ENCODE results near the gene TMEM132E.

The TMEM132E gene

DNA sequence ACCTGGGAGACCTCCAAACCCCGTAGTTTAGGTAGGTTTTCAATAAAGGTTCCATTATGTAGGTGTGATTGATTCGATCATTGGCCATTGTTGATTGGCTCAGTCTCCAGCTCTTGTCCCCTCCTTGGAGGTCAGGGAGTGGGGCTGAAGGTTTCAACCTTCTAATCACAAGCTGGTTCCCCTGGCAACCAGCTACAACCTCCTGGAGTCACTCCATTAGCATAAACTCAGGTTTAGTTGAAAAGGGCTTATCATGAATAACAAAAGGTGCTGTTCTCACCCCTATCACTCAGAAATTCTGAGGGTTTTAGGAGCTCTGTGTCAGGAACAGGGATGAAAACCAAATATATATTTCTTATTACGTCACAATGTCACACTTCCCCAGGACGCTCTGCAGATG, 28.5 kb downstream of the TMEM132E start:
- ATAC-seq: no peak
- no peak for TF ChIP-seq PPARA (CRISPR knock-in tag; IDR thresholded peaks at IDR 0.05; ENCODE audit: borderline replicate concordance)
- no peak for TF ChIP-seq ZFP30 (CRISPR knock-in tag; IDR thresholded peaks at IDR 0.05)
- no peak for TF ChIP-seq ESRRG (CRISPR knock-in tag; IDR thresholded peaks at IDR 0.05)
- no peak for TF ChIP-seq ZC3H10 (CRISPR knock-in tag; IDR thresholded peaks at IDR 0.05)
- TF ChIP-seq ARNTL (CRISPR knock-in tag; IDR thresholded peaks at IDR 0.05; ENCODE audit: borderline replicate concordance, low read depth): no peak

DNA sequence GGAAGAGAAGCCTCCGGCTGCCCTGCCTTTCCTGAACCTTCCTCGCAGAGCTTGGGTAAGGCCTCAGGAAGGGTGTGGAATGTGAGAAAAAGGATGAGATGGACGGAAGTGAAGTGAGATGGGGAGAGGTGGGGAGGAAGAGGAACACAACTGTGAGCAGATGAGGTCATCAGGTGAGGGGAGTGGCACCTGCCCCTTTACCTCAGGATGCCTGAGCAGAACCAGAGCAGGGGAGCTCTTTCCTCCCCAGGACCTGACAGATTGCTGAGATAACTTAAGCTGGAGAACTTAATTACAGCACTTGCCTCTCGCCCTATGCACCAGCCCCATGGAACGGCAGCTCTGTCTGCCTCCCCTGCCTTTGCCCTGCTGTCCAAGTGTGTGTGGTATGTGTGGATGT, 29.8 kb downstream of the TMEM132E start:
- TF ChIP-seq ISL1 (CRISPR knock-in tag; IDR thresholded peaks at IDR 0.05): no peak
- TF ChIP-seq ZFP3 (CRISPR knock-in tag; IDR thresholded peaks at IDR 0.05): no peak
- no peak for TF ChIP-seq ZNF70 (CRISPR knock-in tag; IDR thresholded peaks at IDR 0.05)
- TF ChIP-seq, protein P1, sequence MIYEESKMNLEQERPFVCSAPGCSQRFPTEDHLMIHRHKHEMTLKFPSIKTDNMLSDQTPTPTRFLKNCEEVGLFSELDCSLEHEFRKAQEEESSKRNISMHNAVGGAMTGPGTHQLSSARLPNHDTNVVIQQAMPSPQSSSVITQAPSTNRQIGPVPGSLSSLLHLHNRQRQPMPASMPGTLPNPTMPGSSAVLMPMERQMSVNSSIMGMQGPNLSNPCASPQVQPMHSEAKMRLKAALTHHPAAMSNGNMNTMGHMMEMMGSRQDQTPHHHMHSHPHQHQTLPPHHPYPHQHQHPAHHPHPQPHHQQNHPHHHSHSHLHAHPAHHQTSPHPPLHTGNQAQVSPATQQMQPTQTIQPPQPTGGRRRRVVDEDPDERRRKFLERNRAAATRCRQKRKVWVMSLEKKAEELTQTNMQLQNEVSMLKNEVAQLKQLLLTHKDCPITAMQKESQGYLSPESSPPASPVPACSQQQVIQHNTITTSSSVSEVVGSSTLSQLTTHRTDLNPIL (CRISPR knock-in tag; IDR thresholded peaks at IDR 0.05; ENCODE audit: low read depth): no peak
- no peak for TF ChIP-seq ZFP30 (CRISPR knock-in tag; IDR thresholded peaks at IDR 0.05)
- no peak for TF ChIP-seq PPARA (CRISPR knock-in tag; IDR thresholded peaks at IDR 0.05; ENCODE audit: borderline replicate concordance)
- ATAC-seq: no peak

DNA sequence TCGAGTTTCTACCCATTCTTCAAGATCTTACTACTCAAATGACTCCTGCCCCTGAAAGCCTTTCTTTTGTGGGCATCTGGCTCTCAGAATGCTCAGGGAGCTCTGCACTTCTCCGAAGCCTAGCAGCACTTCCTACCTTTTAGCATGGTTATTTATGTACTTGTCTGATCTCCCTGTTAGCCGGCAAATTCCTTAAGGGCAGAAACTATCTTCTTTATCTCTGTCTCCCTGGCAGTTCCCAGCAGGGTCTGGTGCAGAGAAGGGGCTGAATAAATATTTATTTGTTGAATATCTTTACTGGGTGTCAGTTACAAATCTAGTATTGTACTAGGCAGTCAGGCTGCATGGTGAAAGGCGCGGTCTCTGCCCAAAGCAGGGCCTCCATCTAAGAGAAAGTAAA, 30.7 kb downstream of the TMEM132E start:
- no peak for TF ChIP-seq CSDC2 (CRISPR knock-in tag; IDR thresholded peaks at IDR 0.05)
- no peak for TF ChIP-seq ZFP3 (CRISPR knock-in tag; IDR thresholded peaks at IDR 0.05)
- no peak for TF ChIP-seq PPARA (CRISPR knock-in tag; IDR thresholded peaks at IDR 0.05; ENCODE audit: borderline replicate concordance)
- TF ChIP-seq, protein P2, sequence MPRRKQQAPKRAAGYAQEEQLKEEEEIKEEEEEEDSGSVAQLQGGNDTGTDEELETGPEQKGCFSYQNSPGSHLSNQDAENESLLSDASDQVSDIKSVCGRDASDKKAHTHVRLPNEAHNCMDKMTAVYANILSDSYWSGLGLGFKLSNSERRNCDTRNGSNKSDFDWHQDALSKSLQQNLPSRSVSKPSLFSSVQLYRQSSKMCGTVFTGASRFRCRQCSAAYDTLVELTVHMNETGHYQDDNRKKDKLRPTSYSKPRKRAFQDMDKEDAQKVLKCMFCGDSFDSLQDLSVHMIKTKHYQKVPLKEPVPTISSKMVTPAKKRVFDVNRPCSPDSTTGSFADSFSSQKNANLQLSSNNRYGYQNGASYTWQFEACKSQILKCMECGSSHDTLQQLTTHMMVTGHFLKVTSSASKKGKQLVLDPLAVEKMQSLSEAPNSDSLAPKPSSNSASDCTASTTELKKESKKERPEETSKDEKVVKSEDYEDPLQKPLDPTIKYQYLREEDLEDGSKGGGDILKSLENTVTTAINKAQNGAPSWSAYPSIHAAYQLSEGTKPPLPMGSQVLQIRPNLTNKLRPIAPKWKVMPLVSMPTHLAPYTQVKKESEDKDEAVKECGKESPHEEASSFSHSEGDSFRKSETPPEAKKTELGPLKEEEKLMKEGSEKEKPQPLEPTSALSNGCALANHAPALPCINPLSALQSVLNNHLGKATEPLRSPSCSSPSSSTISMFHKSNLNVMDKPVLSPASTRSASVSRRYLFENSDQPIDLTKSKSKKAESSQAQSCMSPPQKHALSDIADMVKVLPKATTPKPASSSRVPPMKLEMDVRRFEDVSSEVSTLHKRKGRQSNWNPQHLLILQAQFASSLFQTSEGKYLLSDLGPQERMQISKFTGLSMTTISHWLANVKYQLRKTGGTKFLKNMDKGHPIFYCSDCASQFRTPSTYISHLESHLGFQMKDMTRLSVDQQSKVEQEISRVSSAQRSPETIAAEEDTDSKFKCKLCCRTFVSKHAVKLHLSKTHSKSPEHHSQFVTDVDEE (CRISPR knock-in tag; IDR thresholded peaks at IDR 0.05): no peak
- TF ChIP-seq, protein P3, sequence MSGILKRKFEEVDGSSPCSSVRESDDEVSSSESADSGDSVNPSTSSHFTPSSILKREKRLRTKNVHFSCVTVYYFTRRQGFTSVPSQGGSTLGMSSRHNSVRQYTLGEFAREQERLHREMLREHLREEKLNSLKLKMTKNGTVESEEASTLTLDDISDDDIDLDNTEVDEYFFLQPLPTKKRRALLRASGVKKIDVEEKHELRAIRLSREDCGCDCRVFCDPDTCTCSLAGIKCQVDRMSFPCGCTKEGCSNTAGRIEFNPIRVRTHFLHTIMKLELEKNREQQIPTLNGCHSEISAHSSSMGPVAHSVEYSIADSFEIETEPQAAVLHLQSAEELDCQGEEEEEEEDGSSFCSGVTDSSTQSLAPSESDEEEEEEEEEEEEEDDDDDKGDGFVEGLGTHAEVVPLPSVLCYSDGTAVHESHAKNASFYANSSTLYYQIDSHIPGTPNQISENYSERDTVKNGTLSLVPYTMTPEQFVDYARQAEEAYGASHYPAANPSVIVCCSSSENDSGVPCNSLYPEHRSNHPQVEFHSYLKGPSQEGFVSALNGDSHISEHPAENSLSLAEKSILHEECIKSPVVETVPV (CRISPR knock-in tag; IDR thresholded peaks at IDR 0.05): no peak
- TF ChIP-seq TOX (CRISPR knock-in tag; IDR thresholded peaks at IDR 0.05; ENCODE audit: borderline replicate concordance): no peak
- no peak for TF ChIP-seq OSR1 (CRISPR knock-in tag; IDR thresholded peaks at IDR 0.05)
- TF ChIP-seq ARNTL (CRISPR knock-in tag; IDR thresholded peaks at IDR 0.05; ENCODE audit: borderline replicate concordance, low read depth): no peak
- TF ChIP-seq BACH2 (CRISPR knock-in tag; IDR thresholded peaks at IDR 0.05; ENCODE audit: borderline replicate concordance): no peak
- TF ChIP-seq POU6F1 (CRISPR knock-in tag; IDR thresholded peaks at IDR 0.05; ENCODE audit: borderline replicate concordance, low read depth): no peak
- no peak for TF ChIP-seq ESRRG (CRISPR knock-in tag; IDR thresholded peaks at IDR 0.05)
- TF ChIP-seq TCF4 (CRISPR knock-in tag; IDR thresholded peaks at IDR 0.05; ENCODE audit: borderline replicate concordance): no peak
- no peak for TF ChIP-seq RARB (CRISPR knock-in tag; IDR thresholded peaks at IDR 0.05)
- no peak for TF ChIP-seq ISL1 (CRISPR knock-in tag; IDR thresholded peaks at IDR 0.05)
- ATAC-seq: no peak

GRCh38 chr17:34610506-34610905, 31.1 kb downstream of the TMEM132E start:
- ATAC-seq: no peak

More at GRCh38 chr17:34610506-34610905, 31.1 kb downstream of the TMEM132E start:
- TF ChIP-seq ZNF565 (CRISPR knock-in tag; conservative IDR thresholded peaks at IDR 0.05; ENCODE audit: low read depth): no peak
- TF ChIP-seq ESRRG (CRISPR knock-in tag; IDR thresholded peaks at IDR 0.05): no peak
- TF ChIP-seq, protein P4, sequence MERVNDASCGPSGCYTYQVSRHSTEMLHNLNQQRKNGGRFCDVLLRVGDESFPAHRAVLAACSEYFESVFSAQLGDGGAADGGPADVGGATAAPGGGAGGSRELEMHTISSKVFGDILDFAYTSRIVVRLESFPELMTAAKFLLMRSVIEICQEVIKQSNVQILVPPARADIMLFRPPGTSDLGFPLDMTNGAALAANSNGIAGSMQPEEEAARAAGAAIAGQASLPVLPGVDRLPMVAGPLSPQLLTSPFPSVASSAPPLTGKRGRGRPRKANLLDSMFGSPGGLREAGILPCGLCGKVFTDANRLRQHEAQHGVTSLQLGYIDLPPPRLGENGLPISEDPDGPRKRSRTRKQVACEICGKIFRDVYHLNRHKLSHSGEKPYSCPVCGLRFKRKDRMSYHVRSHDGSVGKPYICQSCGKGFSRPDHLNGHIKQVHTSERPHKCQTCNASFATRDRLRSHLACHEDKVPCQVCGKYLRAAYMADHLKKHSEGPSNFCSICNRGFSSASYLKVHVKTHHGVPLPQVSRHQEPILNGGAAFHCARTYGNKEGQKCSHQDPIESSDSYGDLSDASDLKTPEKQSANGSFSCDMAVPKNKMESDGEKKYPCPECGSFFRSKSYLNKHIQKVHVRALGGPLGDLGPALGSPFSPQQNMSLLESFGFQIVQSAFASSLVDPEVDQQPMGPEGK (CRISPR knock-in tag; IDR thresholded peaks at IDR 0.05; ENCODE audit: borderline replicate concordance): no peak
- TF ChIP-seq OSR1 (CRISPR knock-in tag; IDR thresholded peaks at IDR 0.05): no peak
- TF ChIP-seq RARB (CRISPR knock-in tag; IDR thresholded peaks at IDR 0.05): no peak
- TF ChIP-seq PPARA (CRISPR knock-in tag; IDR thresholded peaks at IDR 0.05; ENCODE audit: borderline replicate concordance): no peak

All from SK-N-SH treated with all-trans-retinoic acid at 6 μM for 48 hours (cell line).